ENCODE measurements around the gene GHR.

GRCh38 chr5:42595597-42595996, 172.4 kb downstream of the GHR start:
- TF ChIP-seq CTCF (IDR thresholded peaks at IDR 0.05) (no peak), ZFX (IDR thresholded peaks at IDR 0.05; ENCODE audit: borderline replicate concordance) (no peak)
